HepG2 (cell line): Measurements from ENCODE around the gene SPATA25. TPM values are rescaled to one million over a fixed set of nuclear protein-coding genes. Genes with fewer than 3 reads are reported as not detected.

Experiments
- AGO2 ChIP-seq: fragments of 200-400 bp; formaldehyde crosslinking; optimal IDR thresholded peaks from 2 replicates; pipeline ENCODE3; 2017; ENCODE audit warnings: mild to moderate bottlenecking, low read depth, low read length, moderate library complexity
- KLF6 ChIP-seq: IDR thresholded peaks from 2 replicates; pipeline ENCODE4 v1.8.0; 2016; ENCODE audit warnings: missing biosample characterization, missing genetic modification reagents
- NCOA2 ChIP-seq: sonication (generic); formaldehyde crosslinking; IDR thresholded peaks from 2 replicates; pipeline ENCODE4 v1.8.0; 2022; ENCODE audit warnings: inconsistent platforms
- NKX3-1 ChIP-seq: sonication (generic); formaldehyde crosslinking; IDR thresholded peaks from 2 replicates; pipeline ENCODE4 v1.5.0; 2020; ENCODE audit warnings: missing genetic modification reagents
- RBAK ChIP-seq: sonication (generic); formaldehyde crosslinking; IDR thresholded peaks from 2 replicates; pipeline ENCODE4 v1.5.1; 2020; ENCODE audit warnings: mild to moderate bottlenecking, missing genetic modification reagents
- RELA ChIP-seq: sonication (generic); formaldehyde crosslinking; IDR thresholded peaks from 2 replicates; pipeline ENCODE4 v1.4.0; 2020; ENCODE audit warnings: missing genetic modification reagents
- ZFP90 ChIP-seq: sonication (generic); formaldehyde crosslinking; IDR thresholded peaks from 2 replicates; pipeline ENCODE4 v1.8.0; 2022; ENCODE audit warnings: missing genetic modification reagents, mild to moderate bottlenecking, inconsistent platforms, borderline replicate concordance
- ZFY ChIP-seq: sonication (generic); formaldehyde crosslinking; IDR thresholded peaks from 2 replicates; pipeline ENCODE4 v1.4.0; 2020; ENCODE audit warnings: missing genetic modification reagents
- ZNF292 ChIP-seq: sonication (generic); formaldehyde crosslinking; IDR thresholded peaks from 2 replicates; pipeline ENCODE4 v1.8.1; 2022; ENCODE audit warnings: mild to moderate bottlenecking, low read depth, missing genetic modification reagents, borderline replicate concordance
- ZNF317 ChIP-seq: sonication (generic); formaldehyde crosslinking; IDR thresholded peaks from 2 replicates; pipeline ENCODE4 v1.5.0; 2020; ENCODE audit warnings: mild to moderate bottlenecking, missing genetic modification reagents
- ZNF567 ChIP-seq: sonication (generic); formaldehyde crosslinking; IDR thresholded peaks from 2 replicates; pipeline ENCODE4 v1.8.1; 2023; ENCODE audit warnings: mild to moderate bottlenecking, missing genetic modification reagents, borderline replicate concordance
- ZNF780A ChIP-seq: sonication (generic); formaldehyde crosslinking; IDR thresholded peaks from 2 replicates; pipeline ENCODE4 v1.8.0; 2022; ENCODE audit warnings: mild to moderate bottlenecking, missing genetic modification reagents, moderate library complexity
- polyA plus RNA-seq, 8 experiments: library from polyadenylated mRNA; depleted of rRNA in 3 of 8; stranded (reverse) in 7 of 8; unstranded in 1 of 8; fragments of >200 nt; fragmentation: Illumina TruSeq in 4 of 8; extraction: Trizol in 4 of 8; gene quantifications; 2 replicates each; pipeline versions ENCODE4 v1.2.1 to v1.2.3, GENCODE V29; 2011 to 2016; ENCODE audit warnings: low read depth in 4 of 8, missing spikeins in 1 of 8, mixed read lengths in 1 of 8; ENCODE audit not compliant: insufficient read depth in 1 of 8
- total RNA-seq, 5 experiments: library from RNA; depleted of rRNA; stranded (reverse); fragments of >200 nt; fragmentation: Illumina TruSeq; extraction: Trizol; gene quantifications; 2 replicates each; pipeline ENCODE4 v1.2.3, GENCODE V29; 2016; ENCODE audit warnings: low read depth in 1 of 5
- TF ChIP-seq, protein P1 (sequence below): sonication (generic); formaldehyde crosslinking; IDR thresholded peaks from 2 replicates; pipeline ENCODE4 v1.8.1; 2023; ENCODE audit warnings: mild to moderate bottlenecking, moderate library complexity, missing genetic modification reagents
- TF ChIP-seq, protein P2 (sequence below): sonication (generic); formaldehyde crosslinking; IDR thresholded peaks from 2 replicates; pipeline ENCODE4 v1.4.0; 2020; ENCODE audit warnings: missing genetic modification reagents, borderline replicate concordance
- TF ChIP-seq, protein P3 (sequence below): sonication (generic); formaldehyde crosslinking; IDR thresholded peaks from 2 replicates; pipeline ENCODE4 v1.8.0; 2022; ENCODE audit warnings: mild to moderate bottlenecking, missing genetic modification reagents
- TF ChIP-seq, protein P4 (sequence below): sonication (generic); formaldehyde crosslinking; IDR thresholded peaks from 2 replicates; pipeline ENCODE4 v1.5.0; 2020; ENCODE audit warnings: missing genetic modification reagents
- TF ChIP-seq, protein P5 (sequence below): sonication (generic); formaldehyde crosslinking; IDR thresholded peaks from 2 replicates; pipeline ENCODE4 v1.8.0; 2022; ENCODE audit warnings: missing genetic modification reagents, mild to moderate bottlenecking, borderline replicate concordance
- TF ChIP-seq, protein P6 (sequence below): IDR thresholded peaks from 2 replicates; pipeline ENCODE4 v1.6.1; 2016

SPATA25 gene
- total and polyA plus RNA-seq, 2 of the 13 experiments (the other 11 are each of a cell fraction or from before 2014, with no cell fraction given): 4.8 to 7.6 TPM

DNA sequence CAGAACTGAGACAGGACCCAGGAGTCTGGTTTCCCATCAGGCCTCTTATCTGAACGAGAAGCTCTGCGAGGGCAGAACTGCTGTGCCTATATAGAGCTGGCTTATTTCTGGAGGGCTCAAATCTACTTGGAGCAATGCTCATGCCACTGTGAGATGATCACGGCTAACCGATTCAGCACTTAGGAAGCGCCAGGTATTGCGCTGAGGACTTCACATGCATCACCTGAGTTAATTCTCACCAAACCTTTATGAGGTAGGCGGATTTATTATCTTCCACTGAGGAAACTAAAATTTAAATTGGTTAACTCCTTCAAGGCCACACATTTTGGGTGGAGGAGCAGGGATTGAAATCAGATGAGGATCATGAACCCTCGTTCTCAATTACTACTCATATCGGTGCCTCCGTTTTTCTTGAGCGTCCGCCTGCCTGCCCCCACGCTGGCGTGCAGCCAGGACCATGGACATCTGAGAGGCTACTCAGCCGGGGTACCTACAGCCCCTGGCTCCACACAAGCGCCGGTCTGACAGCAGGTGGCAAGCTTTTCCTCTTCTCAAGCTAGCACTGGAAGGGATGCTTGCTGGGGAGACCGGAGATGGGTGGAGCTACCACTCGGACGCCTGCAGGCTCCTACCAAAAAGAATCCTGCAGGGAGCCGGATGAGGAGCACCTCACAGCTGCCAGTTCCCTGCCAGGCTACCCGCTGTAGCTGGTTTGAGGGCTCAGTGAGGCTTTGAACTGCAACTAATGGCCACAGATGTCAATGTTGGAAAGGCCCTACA is 46.0 kb upstream of the SPATA25 start (continued):
- TF ChIP-seq, protein P1, sequence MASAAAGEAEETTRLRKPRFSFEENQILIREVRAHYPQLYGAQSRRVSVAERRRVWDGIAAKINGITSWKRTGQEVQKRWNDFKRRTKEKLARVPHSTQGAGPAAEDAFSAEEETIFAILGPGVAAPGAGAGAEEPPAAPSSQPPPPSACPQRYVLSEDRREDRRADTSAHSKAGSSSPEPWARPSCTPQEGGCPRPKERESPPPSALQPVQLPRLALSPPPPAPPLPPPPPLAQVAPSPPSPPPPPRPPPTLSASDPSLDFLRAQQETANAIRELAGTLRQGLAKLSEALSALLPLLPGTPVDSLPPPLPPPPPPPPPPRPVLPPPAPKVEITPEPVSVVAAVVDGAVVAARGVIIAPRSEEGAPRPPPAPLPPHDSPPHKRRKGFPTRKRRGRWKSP (CRISPR knock-in tag): no peak; the same call in 1 of the 2 replicates
- TF ChIP-seq NKX3-1 (CRISPR knock-in tag) (no peak; the same call in 1 of the 2 replicates), ZNF317 (CRISPR knock-in tag) (no peak; the same call in 1 of the 2 replicates), ZFY (no peak), ZNF780A (CRISPR knock-in tag) (peak; percentile 51; the same call in 1 of the 2 replicates), ZNF292 (CRISPR knock-in tag) (peak; percentile 82; the same call in 1 of the 2 replicates), RBAK (CRISPR knock-in tag) (no peak), AGO2 (no peak), RELA (CRISPR knock-in tag) (peak; percentile 47; the same call in 1 of the 2 replicates), NCOA2 (CRISPR knock-in tag) (no peak), KLF6 (CRISPR knock-in tag) (peak; percentile 49; the same call in 1 of the 2 replicates), ZFP90 (CRISPR knock-in tag) (peak; percentile 65), ZNF567 (peak; percentile 51)
- TF ChIP-seq, protein P2, sequence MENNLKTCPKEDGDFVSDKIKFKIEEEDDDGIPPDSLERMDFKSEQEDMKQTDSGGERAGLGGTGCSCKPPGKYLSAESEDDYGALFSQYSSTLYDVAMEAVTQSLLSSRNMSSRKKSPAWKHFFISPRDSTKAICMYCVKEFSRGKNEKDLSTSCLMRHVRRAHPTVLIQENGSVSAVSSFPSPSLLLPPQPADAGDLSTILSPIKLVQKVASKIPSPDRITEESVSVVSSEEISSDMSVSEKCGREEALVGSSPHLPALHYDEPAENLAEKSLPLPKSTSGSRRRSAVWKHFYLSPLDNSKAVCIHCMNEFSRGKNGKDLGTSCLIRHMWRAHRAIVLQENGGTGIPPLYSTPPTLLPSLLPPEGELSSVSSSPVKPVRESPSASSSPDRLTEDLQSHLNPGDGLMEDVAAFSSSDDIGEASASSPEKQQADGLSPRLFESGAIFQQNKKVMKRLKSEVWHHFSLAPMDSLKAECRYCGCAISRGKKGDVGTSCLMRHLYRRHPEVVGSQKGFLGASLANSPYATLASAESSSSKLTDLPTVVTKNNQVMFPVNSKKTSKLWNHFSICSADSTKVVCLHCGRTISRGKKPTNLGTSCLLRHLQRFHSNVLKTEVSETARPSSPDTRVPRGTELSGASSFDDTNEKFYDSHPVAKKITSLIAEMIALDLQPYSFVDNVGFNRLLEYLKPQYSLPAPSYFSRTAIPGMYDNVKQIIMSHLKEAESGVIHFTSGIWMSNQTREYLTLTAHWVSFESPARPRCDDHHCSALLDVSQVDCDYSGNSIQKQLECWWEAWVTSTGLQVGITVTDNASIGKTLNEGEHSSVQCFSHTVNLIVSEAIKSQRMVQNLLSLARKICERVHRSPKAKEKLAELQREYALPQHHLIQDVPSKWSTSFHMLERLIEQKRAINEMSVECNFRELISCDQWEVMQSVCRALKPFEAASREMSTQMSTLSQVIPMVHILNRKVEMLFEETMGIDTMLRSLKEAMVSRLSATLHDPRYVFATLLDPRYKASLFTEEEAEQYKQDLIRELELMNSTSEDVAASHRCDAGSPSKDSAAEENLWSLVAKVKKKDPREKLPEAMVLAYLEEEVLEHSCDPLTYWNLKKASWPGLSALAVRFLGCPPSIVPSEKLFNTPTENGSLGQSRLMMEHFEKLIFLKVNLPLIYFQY (CRISPR knock-in tag): peak; percentile 40; the same call in 1 of the 2 replicates
- TF ChIP-seq, protein P3, sequence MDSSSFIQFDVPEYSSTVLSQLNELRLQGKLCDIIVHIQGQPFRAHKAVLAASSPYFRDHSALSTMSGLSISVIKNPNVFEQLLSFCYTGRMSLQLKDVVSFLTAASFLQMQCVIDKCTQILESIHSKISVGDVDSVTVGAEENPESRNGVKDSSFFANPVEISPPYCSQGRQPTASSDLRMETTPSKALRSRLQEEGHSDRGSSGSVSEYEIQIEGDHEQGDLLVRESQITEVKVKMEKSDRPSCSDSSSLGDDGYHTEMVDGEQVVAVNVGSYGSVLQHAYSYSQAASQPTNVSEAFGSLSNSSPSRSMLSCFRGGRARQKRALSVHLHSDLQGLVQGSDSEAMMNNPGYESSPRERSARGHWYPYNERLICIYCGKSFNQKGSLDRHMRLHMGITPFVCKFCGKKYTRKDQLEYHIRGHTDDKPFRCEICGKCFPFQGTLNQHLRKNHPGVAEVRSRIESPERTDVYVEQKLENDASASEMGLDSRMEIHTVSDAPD (CRISPR knock-in tag): 0 out of 2 replicates have a peak, but pooled peaks have one; percentile 21
- TF ChIP-seq, protein P4, sequence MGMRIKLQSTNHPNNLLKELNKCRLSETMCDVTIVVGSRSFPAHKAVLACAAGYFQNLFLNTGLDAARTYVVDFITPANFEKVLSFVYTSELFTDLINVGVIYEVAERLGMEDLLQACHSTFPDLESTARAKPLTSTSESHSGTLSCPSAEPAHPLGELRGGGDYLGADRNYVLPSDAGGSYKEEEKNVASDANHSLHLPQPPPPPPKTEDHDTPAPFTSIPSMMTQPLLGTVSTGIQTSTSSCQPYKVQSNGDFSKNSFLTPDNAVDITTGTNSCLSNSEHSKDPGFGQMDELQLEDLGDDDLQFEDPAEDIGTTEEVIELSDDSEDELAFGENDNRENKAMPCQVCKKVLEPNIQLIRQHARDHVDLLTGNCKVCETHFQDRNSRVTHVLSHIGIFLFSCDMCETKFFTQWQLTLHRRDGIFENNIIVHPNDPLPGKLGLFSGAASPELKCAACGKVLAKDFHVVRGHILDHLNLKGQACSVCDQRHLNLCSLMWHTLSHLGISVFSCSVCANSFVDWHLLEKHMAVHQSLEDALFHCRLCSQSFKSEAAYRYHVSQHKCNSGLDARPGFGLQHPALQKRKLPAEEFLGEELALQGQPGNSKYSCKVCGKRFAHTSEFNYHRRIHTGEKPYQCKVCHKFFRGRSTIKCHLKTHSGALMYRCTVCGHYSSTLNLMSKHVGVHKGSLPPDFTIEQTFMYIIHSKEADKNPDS (CRISPR knock-in tag): no peak; the same call in 1 of the 2 replicates
- TF ChIP-seq, protein P5, sequence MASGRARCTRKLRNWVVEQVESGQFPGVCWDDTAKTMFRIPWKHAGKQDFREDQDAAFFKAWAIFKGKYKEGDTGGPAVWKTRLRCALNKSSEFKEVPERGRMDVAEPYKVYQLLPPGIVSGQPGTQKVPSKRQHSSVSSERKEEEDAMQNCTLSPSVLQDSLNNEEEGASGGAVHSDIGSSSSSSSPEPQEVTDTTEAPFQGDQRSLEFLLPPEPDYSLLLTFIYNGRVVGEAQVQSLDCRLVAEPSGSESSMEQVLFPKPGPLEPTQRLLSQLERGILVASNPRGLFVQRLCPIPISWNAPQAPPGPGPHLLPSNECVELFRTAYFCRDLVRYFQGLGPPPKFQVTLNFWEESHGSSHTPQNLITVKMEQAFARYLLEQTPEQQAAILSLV: no peak
- TF ChIP-seq, protein P6, sequence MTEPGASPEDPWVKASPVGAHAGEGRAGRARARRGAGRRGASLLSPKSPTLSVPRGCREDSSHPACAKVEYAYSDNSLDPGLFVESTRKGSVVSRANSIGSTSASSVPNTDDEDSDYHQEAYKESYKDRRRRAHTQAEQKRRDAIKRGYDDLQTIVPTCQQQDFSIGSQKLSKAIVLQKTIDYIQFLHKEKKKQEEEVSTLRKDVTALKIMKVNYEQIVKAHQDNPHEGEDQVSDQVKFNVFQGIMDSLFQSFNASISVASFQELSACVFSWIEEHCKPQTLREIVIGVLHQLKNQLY: no peak
